Tibial artery (tissue), 4 donors: ENCODE results near the gene TLE2.

ENCODE experiments used
- DNase-seq, 2 donors: peaks; one replicate each; pipeline ENCODE4 v3.0.0-alpha.2; 2019
- H3K27ac ChIP-seq, 2 donors: fragments of 200-600 bp; sonication (generic) in 1 of 2; 1 replicate in 1 of 2; 2 replicates in 1 of 2; pipeline ENCODE4 v1.5.1; 2018 to 2019; ENCODE audit warnings: mild to moderate bottlenecking in 1 of 2
- H3K27me3 ChIP-seq, 2 donors: fragments of 200-600 bp; sonication (generic) in 1 of 2; one replicate each; pipeline versions ENCODE4 v1.5.1 to v1.6.0; 2016 to 2019
- H3K36me3 ChIP-seq, 3 donors: fragments of 200-600 bp; sonication (generic) in 2 of 3; one replicate each; pipeline ENCODE4 v1.5.1; 2016 to 2019; ENCODE audit warnings: mild to moderate bottlenecking in 2 of 3
- H3K4me1 ChIP-seq, 4 donors: fragments of 200-600 bp; sonication (generic) in 2 of 4; 1 replicate in 3 of 4; 2 replicates in 1 of 4; pipeline ENCODE4 v1.5.1; 2016 to 2019
- H3K4me3 ChIP-seq, 2 donors: fragments of 200-600 bp; sonication (generic) in 1 of 2; 1 replicate in 1 of 2; 2 replicates in 1 of 2; pipeline ENCODE4 v1.5.1; 2018 to 2019; ENCODE audit warnings: mild to moderate bottlenecking in 2 of 2
- H3K9me3 ChIP-seq, 3 donors: fragments of 200-600 bp; sonication (generic) in 1 of 3; one replicate each; pipeline ENCODE4 v1.5.1; 2016 to 2019
- CTCF ChIP-seq, 2 experiments: fragments of 200-600 bp in 1 of 2; fragments of 450-650 bp in 1 of 2; IDR thresholded peaks; one replicate each; pipeline ENCODE4 v1.5.1; 2017 to 2019; ENCODE audit warnings: antibody characterized with exemption in 2 of 2, mild to moderate bottlenecking in 1 of 2, moderate library complexity in 1 of 2
- intact Hi-C: fragments of 100-400 bp; cut with DNase I; formaldehyde crosslinking; loops from one replicate; pipeline ENCODE4 v1.15.0; 2023; ENCODE audit warnings: low total_unique reads

TLE2 gene

GRCh38 chr19:3024870-3025548 lies 4.1 kb downstream of the TLE2 start:
- H3K27me3 ChIP-seq: peaks cover 3 to 53% of the 10 kb centered on the region in 2 donors
- H3K4me1 ChIP-seq: peaks cover 0 to 15% (median 14%) of the 10 kb centered on the region in 4 donors
- H3K27ac ChIP-seq: no peak overlapping the region
- no peak for TF ChIP-seq CTCF (IDR thresholded peaks at IDR 0.05)
- H3K4me3 ChIP-seq: no peak overlapping the region
- H3K36me3 ChIP-seq: no peaks in the 10 kb centered on the region
- no peaks in the 10 kb centered on the region for H3K9me3 ChIP-seq
- no peak for DNase-seq
- intact Hi-C loops: no loop called here

- Histone ChIP-seq H3K9me3 (no peaks in the 10 kb centered on the region), H3K4me3 (no peak overlapping the region), H3K27me3 (peaks cover 2 to 52% of the 10 kb centered on the region in 2 donors), H3K27ac (no peak overlapping the region), H3K36me3 (peaks cover 0 to 2% (median 0%) of the 10 kb centered on the region in 3 donors), H3K4me1 (peaks cover 0 to 12% (median 12%) of the 10 kb centered on the region in 4 donors)
- TF ChIP-seq CTCF (IDR thresholded peaks at IDR 0.05): no peak
- no peak for DNase-seq
- intact Hi-C loops: no loop called here
Observed at GRCh38 chr19:3024509-3024869, 4.6 kb downstream of the TLE2 start.

- intact Hi-C loops: no loop called here
- Histone ChIP-seq H3K9me3 (no peaks in the 10 kb centered on the region), H3K36me3 (peaks cover 0 to 14% (median 4%) of the 10 kb centered on the region in 3 donors), H3K27me3 (peaks cover 0 to 33% of the 10 kb centered on the region in 2 donors), H3K4me1 (no peaks in the 10 kb centered on the region), H3K27ac (no peak overlapping the region), H3K4me3 (no peak overlapping the region)
- no peak for TF ChIP-seq CTCF (IDR thresholded peaks at IDR 0.05)
- no peak for DNase-seq
Observed at GRCh38 chr19:3020321-3020960, 8.6 kb downstream of the TLE2 start.

- TF ChIP-seq CTCF (IDR thresholded peaks at IDR 0.05): no peak
- H3K4me3 ChIP-seq: no peak overlapping the region
- H3K9me3 ChIP-seq: no peaks in the 10 kb centered on the region
- peaks cover 0 to 25% of the 10 kb centered on the region in 2 donors for H3K27me3 ChIP-seq
- H3K4me1 ChIP-seq: no peaks in the 10 kb centered on the region
- H3K27ac ChIP-seq: no peak overlapping the region
- H3K36me3 ChIP-seq: peaks cover 0 to 24% (median 4%) of the 10 kb centered on the region in 3 donors
- intact Hi-C loops: no loop called here
- DNase-seq: no peak
Observed at GRCh38 chr19:3019211-3019854, 9.7 kb downstream of the TLE2 start.

- Histone ChIP-seq H3K4me1 (no peaks in the 10 kb centered on the region), H3K4me3 (no peak overlapping the region), H3K36me3 (peaks cover 0 to 35% (median 4%) of the 10 kb centered on the region in 3 donors), H3K27me3 (peaks cover 0 to 21% of the 10 kb centered on the region in 2 donors), H3K27ac (no peak overlapping the region), H3K9me3 (no peaks in the 10 kb centered on the region)
- DNase-seq: no peak
- intact Hi-C loops: no loop called here
- no peak for TF ChIP-seq CTCF (IDR thresholded peaks at IDR 0.05)
Observed at GRCh38 chr19:3017923-3018322, 11.2 kb downstream of the TLE2 start.
